Measurements from ENCODE around the gene KLHL29. TPM values are rescaled to one million over a fixed set of nuclear protein-coding genes. Genes with fewer than 3 reads are reported as not detected.

KLHL29 gene
- total RNA-seq, 1 experiment from 2014 or later: 2.4 TPM

- Histone ChIP-seq H3K4me1 (ENCODE audit: insufficient read depth, low read length) (peaks cover 6% of the 10 kb centered on the region), H2BK120ac (ENCODE audit: low read depth, low read length, poor library complexity, severe bottlenecking) (no peak overlapping the region), H3K23me2 (ENCODE audit: insufficient read length, low read depth, low read length, poor library complexity, severe bottlenecking) (no peaks in the 10 kb centered on the region), H4K8ac (replicated peaks; ENCODE audit: insufficient read length, low read depth, low read length) (no peak overlapping the region), H3K18ac (ENCODE audit: insufficient read length, low read depth, low read length) (no peak overlapping the region), H3K23ac (ENCODE audit: insufficient read length, low read depth, low read length) (no peak overlapping the region), H3K27me3 (ENCODE audit: insufficient read depth, low read length) (no peaks in the 10 kb centered on the region), H2AFZ (ENCODE audit: low read length) (no peak overlapping the region), H4K5ac (ENCODE audit: insufficient read length, low read depth, low read length) (no peak overlapping the region), H3K27ac (ENCODE audit: insufficient read length, low read depth, low read length) (no peak overlapping the region), H3K79me1 (ENCODE audit: insufficient read depth, low read depth, low read length, poor library complexity, severe bottlenecking) (no peaks in the 10 kb centered on the region), H2BK20ac (ENCODE audit: low read depth, low read length, poor library complexity, severe bottlenecking) (no peak overlapping the region), H3K9ac (ENCODE audit: extremely low read depth, insufficient read length, low read length) (no peak overlapping the region), H3K79me2 (ENCODE audit: insufficient read depth, low read length) (no peaks in the 10 kb centered on the region), H4K20me1 (ENCODE audit: control insufficient read depth, insufficient read depth, insufficient read length) (no peaks in the 10 kb centered on the region), H2BK5ac (ENCODE audit: insufficient read length, low read length) (no peak overlapping the region), H2AK5ac (ENCODE audit: insufficient read length, low read length) (no peak overlapping the region), H3T11ph (ENCODE audit: low read length) (no peak overlapping the region), H3K4ac (ENCODE audit: low read depth, low read length) (no peak overlapping the region), H2BK12ac (ENCODE audit: insufficient read length, low read depth, low read length) (no peak overlapping the region), H4K91ac (ENCODE audit: insufficient read length, low read depth, low read length) (no peak overlapping the region), H3K4me2 (ENCODE audit: insufficient read depth, insufficient read length, low read length) (no peak overlapping the region), H3K14ac (ENCODE audit: insufficient read depth, low read length) (no peak overlapping the region; the same call in 1 of the 2 replicates), H3K9me3 (ENCODE audit: control insufficient read depth, low read depth, low read length) (no peaks in the 10 kb centered on the region), H3K56ac (ENCODE audit: insufficient read length, low read depth, low read length) (no peak overlapping the region), H2BK15ac (ENCODE audit: low read depth, low read length) (no peak overlapping the region)
- Mint-ChIP-seq H3K4me1 (peaks cover 37 to 47% of the 10 kb centered on the region in 2 experiments), H3K27me3 (ENCODE audit: low read depth) (no peaks in the 10 kb centered on the region; the same call in none of the 2 replicates), H3K36me3 (ENCODE audit: insufficient read depth in 1 of 3, low read depth in 3 of 3) (no peaks in the 10 kb centered on the region), H3K27ac (no peak overlapping the region), H3K4me3 (no peak overlapping the region), H3K9me3 (no peaks in the 10 kb centered on the region)
- no peak for TF ChIP-seq CTCF (conservative IDR thresholded peaks at IDR 0.05)
- no peak for DNase-seq
- WGBS (ENCODE audit: extremely low coverage, insufficient read length, low lambda C conversion rate): no CpG with 5 or more reads among the region's 15 CpGs
Measured at GRCh38 chr2:23522726-23523372, 137.9 kb downstream of the KLHL29 start.
